SK-N-SH (cell line): Measurements from ENCODE around the gene PSMG4.

Experiments used
- RAD21 ChIP-seq: IDR thresholded peaks from 2 replicates; pipeline ENCODE4 v1.6.1; 2012; ENCODE audit warnings: mild to moderate bottlenecking, low read length
- TF ChIP-seq, protein P1 (sequence below): fragments of 150-350 bp; IDR thresholded peaks from 2 replicates; pipeline ENCODE4 v1.6.1; 2016; ENCODE audit warnings: mild to moderate bottlenecking, low read depth, low read length

DNA sequence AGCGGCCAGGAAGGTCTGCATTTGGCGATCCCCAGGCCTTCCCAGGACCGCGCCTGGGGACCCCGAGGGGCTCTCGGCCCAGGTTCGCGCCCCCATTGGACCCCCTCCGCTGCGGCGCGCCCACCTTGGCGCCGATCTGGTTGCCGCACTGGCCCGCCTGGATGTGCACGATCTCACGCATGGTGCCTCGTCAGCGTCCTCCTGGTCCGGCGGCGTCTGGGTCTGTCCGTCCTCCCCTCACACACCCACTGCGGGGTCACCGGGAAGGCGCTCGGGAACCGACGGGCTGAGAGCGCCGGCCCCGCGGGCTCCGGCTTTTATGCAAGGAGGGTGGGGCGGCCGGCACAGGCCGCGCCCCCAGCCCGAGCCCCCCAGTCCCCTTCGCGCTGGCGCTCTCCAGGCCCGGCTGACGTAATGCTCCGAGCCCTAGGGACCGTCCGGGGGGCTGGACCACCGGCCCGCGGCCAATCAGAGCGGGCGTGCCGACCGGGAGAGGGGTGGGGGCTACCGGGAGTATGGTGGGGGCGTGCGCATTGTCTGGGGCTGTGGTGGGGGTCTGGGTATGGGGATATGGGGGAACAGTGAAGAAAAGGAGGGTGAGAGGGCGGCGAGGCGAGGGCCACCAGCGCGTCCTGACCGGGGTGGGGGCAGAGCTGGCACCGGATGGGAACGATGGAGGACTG is 31.2 kb upstream of the PSMG4 start, which contains the start of gene TUBB2B:
- TF ChIP-seq RAD21 = no peak
- TF ChIP-seq, protein P1, sequence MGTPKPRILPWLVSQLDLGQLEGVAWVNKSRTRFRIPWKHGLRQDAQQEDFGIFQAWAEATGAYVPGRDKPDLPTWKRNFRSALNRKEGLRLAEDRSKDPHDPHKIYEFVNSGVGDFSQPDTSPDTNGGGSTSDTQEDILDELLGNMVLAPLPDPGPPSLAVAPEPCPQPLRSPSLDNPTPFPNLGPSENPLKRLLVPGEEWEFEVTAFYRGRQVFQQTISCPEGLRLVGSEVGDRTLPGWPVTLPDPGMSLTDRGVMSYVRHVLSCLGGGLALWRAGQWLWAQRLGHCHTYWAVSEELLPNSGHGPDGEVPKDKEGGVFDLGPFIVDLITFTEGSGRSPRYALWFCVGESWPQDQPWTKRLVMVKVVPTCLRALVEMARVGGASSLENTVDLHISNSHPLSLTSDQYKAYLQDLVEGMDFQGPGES = no peak
